K562 treated with DMSO at 1 percent for 4 hours (cell line): Measurements from ENCODE around the gene PPID. TPM values are rescaled to one million over a fixed set of nuclear protein-coding genes. Genes with fewer than 3 reads are reported as not detected.

Experiments
- total RNA-seq: library from RNA; unstranded; fragments of 300-600 nt; gene quantifications from 2 replicates; pipeline ENCODE4 v1.2.3, GENCODE V29; 2022; ENCODE audit not compliant: insufficient read depth

Gene PPID
- 31.0 and 43.2 TPM in 2 replicates for total RNA-seq

DNA sequence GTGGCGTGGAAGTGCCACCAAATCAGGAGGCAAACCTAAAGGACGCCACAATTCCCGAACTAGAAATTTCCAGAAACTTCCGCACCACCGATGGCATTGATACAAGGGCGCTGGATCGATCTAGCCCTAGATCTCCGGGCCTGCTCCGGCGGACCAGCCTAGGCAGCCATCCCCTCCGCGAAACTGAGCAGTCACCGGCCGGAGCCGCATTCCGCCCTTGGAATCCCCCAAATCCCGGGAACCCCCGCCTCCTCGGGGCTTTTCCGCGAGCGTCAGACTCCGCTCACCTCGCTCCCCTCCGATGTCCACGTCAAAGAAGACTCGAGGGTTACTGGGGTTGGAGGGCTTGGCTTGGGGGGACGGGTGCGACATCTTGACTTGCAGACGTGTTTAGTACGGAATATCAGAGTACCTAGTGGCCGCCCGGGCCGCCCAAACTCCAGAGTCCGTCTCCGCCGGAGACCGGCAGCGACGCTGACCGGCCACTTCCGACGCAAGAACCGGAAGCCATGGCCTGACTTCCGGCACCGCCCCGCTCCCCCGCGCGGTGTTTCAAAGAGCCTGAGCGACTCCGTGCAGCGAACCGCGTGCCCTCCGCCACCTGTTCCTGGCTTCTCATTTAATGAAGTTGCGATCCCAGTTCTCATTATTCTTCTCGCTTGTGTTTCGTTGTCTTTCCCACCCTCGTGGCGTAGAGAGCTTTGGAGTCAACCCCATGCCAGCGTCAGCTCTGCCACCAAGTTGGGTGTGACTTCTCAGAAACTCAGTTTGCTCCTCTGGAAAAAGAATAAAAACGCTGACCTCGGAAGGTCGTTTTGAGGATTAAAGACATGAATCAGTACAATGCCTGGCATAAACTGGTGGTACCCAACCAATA lies at the start of gene PPID:
TSS of gene PPID (minus strand) at position 480 of the 877 bp plus-strand sequence. CDS start at position 372, 108 bp downstream.

DNA sequence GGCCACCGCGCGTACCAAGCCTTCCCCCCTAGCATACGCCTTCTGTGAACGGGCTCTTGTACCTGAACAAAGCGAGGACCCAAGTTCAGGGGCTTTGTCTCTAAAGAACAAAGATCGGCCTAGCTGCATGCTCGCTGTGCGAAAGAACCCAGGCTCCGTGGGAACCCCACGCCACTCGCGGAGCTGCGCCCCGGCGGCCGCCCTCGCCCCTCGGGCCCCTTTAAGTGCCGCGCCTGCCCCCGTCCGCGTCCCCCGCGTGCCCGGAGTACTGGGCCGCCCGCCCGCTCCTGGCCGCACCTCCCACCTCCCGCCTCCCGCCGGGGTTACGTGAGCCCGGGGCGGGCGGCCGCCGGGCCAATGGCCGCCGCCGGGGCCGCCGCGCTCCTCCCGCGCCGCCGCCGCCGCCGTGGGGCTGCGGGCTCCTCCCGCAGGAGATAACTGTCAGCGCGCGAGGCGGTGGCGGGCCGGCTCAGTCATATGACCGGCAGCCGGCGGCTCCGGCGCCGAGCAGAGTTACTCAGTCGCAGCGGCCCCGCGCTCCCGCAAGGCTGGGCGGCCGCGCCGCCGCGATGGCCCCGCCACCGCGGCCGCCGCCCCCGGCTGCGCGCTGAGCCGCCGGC lies 45.5 kb upstream of the PPID start, which contains the start of gene FNIP2:
TSS of gene FNIP2 (plus strand) at position 472 of the 620 bp plus-strand sequence. CDS start 187 bp downstream, outside the sequence.

DNA sequence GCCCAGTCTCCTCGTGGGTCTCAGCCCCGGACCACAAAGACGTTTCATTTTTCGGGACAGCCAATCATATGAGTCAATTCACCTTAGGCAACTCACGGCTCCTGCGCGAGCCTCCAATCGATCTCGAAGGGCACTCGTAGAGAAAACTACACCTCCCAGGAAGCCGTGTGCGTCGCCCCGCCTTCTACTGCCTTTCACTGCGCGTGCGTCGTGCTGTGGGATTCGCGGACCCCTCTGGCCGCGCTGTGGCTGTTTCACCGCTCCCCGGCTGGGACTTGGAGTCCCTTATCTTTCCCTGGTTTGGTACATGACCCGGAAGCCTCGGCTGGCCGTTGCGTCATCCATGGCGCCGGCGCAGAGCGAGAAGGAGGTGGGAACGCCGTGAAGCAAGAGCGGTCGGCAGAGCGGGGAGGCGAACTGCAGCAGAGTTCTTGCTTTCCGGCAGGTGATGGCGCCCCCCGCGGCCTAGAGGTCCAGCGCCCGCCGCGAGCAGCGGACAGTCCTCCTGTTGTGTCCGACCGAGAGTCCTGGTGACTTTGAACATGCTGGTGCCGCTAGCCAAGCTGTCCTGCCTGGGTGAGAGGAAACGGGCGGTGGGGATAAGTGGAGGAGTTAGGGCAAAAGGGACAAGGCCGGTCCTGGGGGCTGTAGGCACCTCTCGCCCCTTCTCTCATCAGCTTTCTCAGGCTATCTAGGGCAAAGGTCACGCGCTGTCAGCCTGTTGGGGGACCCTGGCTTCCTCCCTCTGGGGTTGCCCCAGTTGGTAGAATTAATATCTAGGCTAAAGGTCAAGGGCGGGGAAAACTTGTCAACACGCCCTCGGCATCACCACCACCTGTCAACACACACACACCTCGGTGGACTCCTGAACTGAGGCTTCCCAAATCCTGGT lies 51.0 kb downstream of the PPID start, which contains the start of gene ETFDH:
TSS of gene ETFDH (plus strand) at position 382 of the 892 bp plus-strand sequence. CDS start at position 543, 161 bp downstream.

DNA sequence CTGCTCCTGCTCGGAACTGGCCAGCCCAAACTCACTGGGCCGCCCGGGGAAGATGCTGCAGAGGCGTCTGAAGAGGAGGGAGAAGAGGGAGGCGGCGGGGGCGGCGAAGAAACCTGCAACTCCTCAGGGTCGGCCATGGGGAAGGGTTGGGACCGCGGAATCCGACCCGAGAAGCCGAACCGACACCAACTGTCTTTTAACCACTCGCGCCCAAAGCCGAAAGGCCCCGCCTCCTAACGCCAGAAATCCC lies 51.6 kb downstream of the PPID start, which contains the start of gene C4orf46:
TSS of gene C4orf46 (minus strand) at position 223 of the 250 bp plus-strand sequence. CDS start at position 137, 86 bp downstream.

Other genes starting within 250 kb of the PPID start
- 0.18 TPM in 1 of 2 replicates, not detected in the other for gene RXFP1, start 201.5 kb downstream of the PPID start, total RNA-seq
- 7.8 and 8.8 TPM in 2 replicates for gene C4orf46, start 51.5 kb downstream of the PPID start, total RNA-seq
- gene ETFDH, start 51.1 kb downstream of the PPID start, total RNA-seq: 11.6 and 15.3 TPM in 2 replicates
- 9.5 and 12.7 TPM in 2 replicates for gene FNIP2, start 45.6 kb upstream of the PPID start, total RNA-seq